Osteoblast (primary cell): ENCODE data around the gene CDK17. TPM values are rescaled to one million over a fixed set of nuclear protein-coding genes. Genes with fewer than 3 reads are reported as not detected.

Experiments used
- DNase-seq: peaks from one replicate; pipeline ENCODE4 v3.0.0; 2011; ENCODE audit warnings: low spot score, mixed read lengths; ENCODE audit not compliant: insufficient read length; ENCODE audit errors: missing footprints
- H2AFZ ChIP-seq: 2 replicates; pipeline ENCODE4 v1.6.0; 2011; ENCODE audit warnings: mild to moderate bottlenecking, low read length
- H3K27ac ChIP-seq: 2 replicates; pipeline ENCODE4 v1.5.1; 2011; ENCODE audit warnings: mild to moderate bottlenecking, low read depth, low read length, moderate library complexity
- H3K27me3 ChIP-seq: 2 replicates; pipeline ENCODE4 v1.6.0; 2012; ENCODE audit warnings: mild to moderate bottlenecking, control low read depth, inconsistent platforms, low read length, moderate library complexity; ENCODE audit not compliant: insufficient read depth
- H3K36me3 ChIP-seq: 2 replicates; pipeline ENCODE4 v1.5.1; 2011; ENCODE audit warnings: mild to moderate bottlenecking, low read length, control low read depth, moderate library complexity; ENCODE audit not compliant: insufficient read depth
- H3K4me1 ChIP-seq: 2 replicates; pipeline ENCODE4 v1.5.1; 2011; ENCODE audit warnings: mild to moderate bottlenecking, low read length, control low read depth, moderate library complexity; ENCODE audit not compliant: insufficient read depth
- H3K4me2 ChIP-seq: 2 replicates; pipeline ENCODE4 v1.6.0; 2011; ENCODE audit warnings: mild to moderate bottlenecking, low read length; ENCODE audit not compliant: insufficient read depth
- H3K4me3 ChIP-seq: fragments of 200-600 bp; sonication (generic); 3 replicates; pipeline ENCODE4 v1.5.1; 2012; ENCODE audit warnings: mild to moderate bottlenecking, low read length, inconsistent platforms; ENCODE audit not compliant: insufficient read depth
- H3K79me2 ChIP-seq: 2 replicates; pipeline ENCODE4 v1.6.0; 2012; ENCODE audit warnings: mild to moderate bottlenecking, low read length, control low read depth, inconsistent platforms; ENCODE audit not compliant: insufficient read depth
- H3K9me3 ChIP-seq: 2 replicates; pipeline ENCODE4 v1.5.1; 2011; ENCODE audit warnings: low read depth, low read length, control low read depth
- H4K20me1 ChIP-seq: 2 replicates; pipeline ENCODE4 v1.6.0; 2012; ENCODE audit warnings: mild to moderate bottlenecking, low read length, control low read depth; ENCODE audit not compliant: insufficient read depth
- CTCF ChIP-seq: IDR thresholded peaks from 2 replicates; pipeline ENCODE4 v1.5.1; 2011; ENCODE audit warnings: mild to moderate bottlenecking, low read depth, low read length, moderate library complexity; ENCODE audit errors: extremely low read depth
- total RNA-seq: library from RNA; depleted of rRNA; stranded (reverse); fragments of >200 nt; gene quantifications from 2 replicates; pipeline ENCODE4 v1.2.3, GENCODE V29; 2012

CDK17 gene
- total RNA-seq, 1 donor, result 68.0 TPM

- Histone ChIP-seq H3K36me3 (peaks cover 10% of the 10 kb centered on the region), H3K4me3 (no peak overlapping the region), H3K27me3 (no peaks in the 10 kb centered on the region), H3K27ac (peak overlapping the region; percentile 8), H2AFZ (no peak overlapping the region), H3K79me2 (peaks cover 81% of the 10 kb centered on the region), H4K20me1 (no peaks in the 10 kb centered on the region), H3K4me2 (no peak overlapping the region), H3K4me1 (no peaks in the 10 kb centered on the region), H3K9me3 (no peaks in the 10 kb centered on the region)
- DNase-seq, result no peak
- TF ChIP-seq CTCF, result no peak
Measured at GRCh38 chr12:96308881-96309280, 91.4 kb downstream of the CDK17 start.

- Histone ChIP-seq H3K36me3 (peaks cover 4% of the 10 kb centered on the region), H3K27ac (no peak overlapping the region), H3K9me3 (no peaks in the 10 kb centered on the region), H3K4me3 (no peak overlapping the region), H3K4me1 (no peaks in the 10 kb centered on the region), H3K79me2 (peaks cover 81% of the 10 kb centered on the region), H2AFZ (no peak overlapping the region), H3K4me2 (no peak overlapping the region), H4K20me1 (no peaks in the 10 kb centered on the region), H3K27me3 (no peaks in the 10 kb centered on the region)
- TF ChIP-seq CTCF, result no peak
- DNase-seq, result no peak
Measured at GRCh38 chr12:96305665-96306064, 94.6 kb downstream of the CDK17 start.

GRCh38 chr12:96303653-96304052 lies 96.6 kb downstream of the CDK17 start:
- no peak overlapping the region for H3K4me3 ChIP-seq
- H3K4me1 ChIP-seq, result no peaks in the 10 kb centered on the region
- no peak for DNase-seq
- no peaks in the 10 kb centered on the region for H3K27me3 ChIP-seq
- H3K4me2 ChIP-seq, result no peak overlapping the region
- no peaks in the 10 kb centered on the region for H3K9me3 ChIP-seq
- H3K27ac ChIP-seq, result no peak overlapping the region
- H3K79me2 ChIP-seq, result peaks cover 68% of the 10 kb centered on the region
- peaks cover 11% of the 10 kb centered on the region for H3K36me3 ChIP-seq
- H2AFZ ChIP-seq, result no peak overlapping the region
- no peaks in the 10 kb centered on the region for H4K20me1 ChIP-seq
- TF ChIP-seq CTCF, result no peak

GRCh38 chr12:96302687-96303310 lies 97.4 kb downstream of the CDK17 start:
- Histone ChIP-seq H3K4me2 (no peak overlapping the region), H4K20me1 (no peaks in the 10 kb centered on the region), H3K36me3 (peaks cover 16% of the 10 kb centered on the region), H3K79me2 (peaks cover 62% of the 10 kb centered on the region), H3K9me3 (no peaks in the 10 kb centered on the region), H3K4me3 (no peak overlapping the region), H3K27me3 (no peaks in the 10 kb centered on the region), H3K27ac (no peak overlapping the region), H2AFZ (no peak overlapping the region), H3K4me1 (no peaks in the 10 kb centered on the region)
- DNase-seq, result no peak
- TF ChIP-seq CTCF, result no peak
